DOHH2 (cell line): Measurements from ENCODE around the gene FECH.

Experiments
- H3F3A ChIP-seq: fragments of 200-600 bp; sonication (generic), shearing (Covaris generic); 2 replicates; pipeline ENCODE4 v1.6.0; 2016; ENCODE audit warnings: antibody characterized with exemption, mild to moderate bottlenecking; ENCODE audit not compliant: control insufficient read depth, insufficient read depth
- H3K27ac ChIP-seq: fragments of 200-600 bp; sonication (generic); 2 replicates; pipeline ENCODE4 v1.5.1; 2014; ENCODE audit warnings: low read depth, mild to moderate bottlenecking, low read length, moderate library complexity
- H3K27me3 ChIP-seq: fragments of 200-600 bp; sonication (generic); 2 replicates; pipeline ENCODE4 v1.6.1; 2014; ENCODE audit warnings: mild to moderate bottlenecking, low read length, mixed read lengths; ENCODE audit not compliant: control insufficient read depth
- H3K36me3 ChIP-seq: fragments of 200-600 bp; sonication (generic); 2 replicates; pipeline ENCODE4 v1.6.1; 2014; ENCODE audit warnings: mild to moderate bottlenecking, low read length, moderate library complexity, mixed read lengths; ENCODE audit not compliant: control insufficient read depth
- H3K4me1 ChIP-seq: fragments of 200-600 bp; sonication (generic); 2 replicates; pipeline ENCODE4 v1.6.1; 2014; ENCODE audit warnings: mild to moderate bottlenecking, low read length, mixed read lengths; ENCODE audit not compliant: control insufficient read depth
- H3K4me2 ChIP-seq: fragments of 200-600 bp; sonication (generic); 2 replicates; pipeline ENCODE4 v1.6.0; 2014; ENCODE audit warnings: mild to moderate bottlenecking, low read length, moderate library complexity
- H3K4me3 ChIP-seq: fragments of 200-600 bp; sonication (generic); 2 replicates; pipeline ENCODE4 v1.5.1; 2014; ENCODE audit warnings: mild to moderate bottlenecking, low read length, mixed read lengths
- H3K79me2 ChIP-seq: fragments of 200-600 bp; sonication (generic); 2 replicates; pipeline ENCODE4 v1.6.1; 2014; ENCODE audit warnings: mild to moderate bottlenecking, low read length, mixed read lengths; ENCODE audit not compliant: control insufficient read depth
- H3K9me2 ChIP-seq: fragments of 200-600 bp; sonication (generic); replicated peaks from 2 replicates; pipeline ENCODE4 v1.6.1; 2014; ENCODE audit warnings: mild to moderate bottlenecking, low read length, mixed read lengths; ENCODE audit not compliant: control insufficient read depth
- H3K9me3 ChIP-seq: fragments of 200-600 bp; sonication (generic); 2 replicates; pipeline ENCODE4 v1.6.1; 2014; ENCODE audit warnings: antibody characterized with exemption, low read length, mixed read lengths; ENCODE audit not compliant: control insufficient read depth, insufficient read depth
- H4K20me1 ChIP-seq: fragments of 200-600 bp; sonication (generic); 2 replicates; pipeline ENCODE4 v1.6.0; 2014; ENCODE audit warnings: low read depth, mild to moderate bottlenecking, antibody characterized with exemption, low read length, moderate library complexity; ENCODE audit not compliant: control insufficient read depth, insufficient read depth
- EZH2phosphoT487 ChIP-seq: fragments of 200-600 bp; sonication (generic); IDR thresholded peaks from 2 replicates; pipeline ENCODE4 v1.6.1; 2017; ENCODE audit warnings: borderline replicate concordance, mild to moderate bottlenecking, antibody characterized with exemption, low read length, moderate library complexity, mixed read lengths
- TF ChIP-seq, protein P1 (sequence below): fragments of 200-600 bp; sonication (generic); IDR thresholded peaks from one replicate; pipeline ENCODE4 v1.5.1; 2014; ENCODE audit warnings: antibody characterized with exemption, mild to moderate bottlenecking, low read depth, low read length; ENCODE audit not compliant: poor library complexity, severe bottlenecking

The FECH gene

DNA sequence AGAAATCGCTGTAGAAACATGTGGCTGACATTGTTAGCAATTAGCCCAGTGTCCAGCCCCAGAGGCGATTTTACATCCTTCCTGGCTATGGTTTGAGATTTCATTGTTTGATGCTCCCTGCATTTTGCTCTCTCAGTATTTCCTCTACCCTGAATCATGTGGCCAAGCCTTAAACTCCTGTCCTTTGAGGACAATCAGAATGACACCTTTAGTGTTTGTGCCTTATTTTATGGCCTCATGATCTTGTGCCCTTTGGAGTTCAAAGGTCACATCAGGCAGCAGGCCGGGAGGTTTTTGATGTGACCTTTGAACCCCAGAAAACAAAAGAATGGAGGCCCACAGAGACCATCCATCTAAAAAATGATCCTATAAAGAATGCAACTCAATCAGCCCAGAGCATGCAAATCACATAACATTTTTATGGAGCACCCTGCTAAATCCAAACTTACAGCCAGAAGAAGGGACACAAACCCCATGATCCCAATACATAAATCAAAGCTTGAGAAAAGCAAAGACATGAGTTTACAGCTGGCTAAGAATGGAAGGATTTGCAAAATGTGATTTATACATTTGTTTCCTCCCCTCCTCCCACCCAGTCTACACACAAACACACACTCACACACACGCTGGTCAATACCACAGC is 52.5 kb downstream of the FECH start:
- Histone ChIP-seq H3K9me2 (no peaks in the 10 kb centered on the region), H3K79me2 (no peaks in the 10 kb centered on the region), H3K36me3 (no peaks in the 10 kb centered on the region), H3K27me3 (peaks cover 3% of the 10 kb centered on the region; the same call in 1 of the 2 replicates), H3K4me3 (no peak overlapping the region), H3K9me3 (no peaks in the 10 kb centered on the region), H4K20me1 (no peaks in the 10 kb centered on the region), H3K27ac (no peak overlapping the region), H3K4me1 (no peaks in the 10 kb centered on the region), H3K4me2 (no peak overlapping the region), H3F3A (no peaks in the 10 kb centered on the region)
- no peak for TF ChIP-seq EZH2phosphoT487
- TF ChIP-seq, protein P1, sequence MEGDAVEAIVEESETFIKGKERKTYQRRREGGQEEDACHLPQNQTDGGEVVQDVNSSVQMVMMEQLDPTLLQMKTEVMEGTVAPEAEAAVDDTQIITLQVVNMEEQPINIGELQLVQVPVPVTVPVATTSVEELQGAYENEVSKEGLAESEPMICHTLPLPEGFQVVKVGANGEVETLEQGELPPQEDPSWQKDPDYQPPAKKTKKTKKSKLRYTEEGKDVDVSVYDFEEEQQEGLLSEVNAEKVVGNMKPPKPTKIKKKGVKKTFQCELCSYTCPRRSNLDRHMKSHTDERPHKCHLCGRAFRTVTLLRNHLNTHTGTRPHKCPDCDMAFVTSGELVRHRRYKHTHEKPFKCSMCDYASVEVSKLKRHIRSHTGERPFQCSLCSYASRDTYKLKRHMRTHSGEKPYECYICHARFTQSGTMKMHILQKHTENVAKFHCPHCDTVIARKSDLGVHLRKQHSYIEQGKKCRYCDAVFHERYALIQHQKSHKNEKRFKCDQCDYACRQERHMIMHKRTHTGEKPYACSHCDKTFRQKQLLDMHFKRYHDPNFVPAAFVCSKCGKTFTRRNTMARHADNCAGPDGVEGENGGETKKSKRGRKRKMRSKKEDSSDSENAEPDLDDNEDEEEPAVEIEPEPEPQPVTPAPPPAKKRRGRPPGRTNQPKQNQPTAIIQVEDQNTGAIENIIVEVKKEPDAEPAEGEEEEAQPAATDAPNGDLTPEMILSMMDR = no peak

- no peaks in the 10 kb centered on the region for H3F3A ChIP-seq
- H3K79me2 ChIP-seq = no peaks in the 10 kb centered on the region
- H3K4me3 ChIP-seq = no peak overlapping the region
- H4K20me1 ChIP-seq = no peaks in the 10 kb centered on the region
- H3K27me3 ChIP-seq = peaks cover 3% of the 10 kb centered on the region; the same call in 1 of the 2 replicates
- H3K9me3 ChIP-seq = no peaks in the 10 kb centered on the region
- no peaks in the 10 kb centered on the region for H3K36me3 ChIP-seq
- H3K9me2 ChIP-seq = no peaks in the 10 kb centered on the region
- H3K4me1 ChIP-seq = no peaks in the 10 kb centered on the region
- H3K27ac ChIP-seq = no peak overlapping the region
- H3K4me2 ChIP-seq = no peak overlapping the region
- TF ChIP-seq, protein P1 = no peak
- no peak for TF ChIP-seq EZH2phosphoT487
These were observed 53.3 kb downstream of the FECH start for GRCh38 chr18:57533006-57533867.

- no peaks in the 10 kb centered on the region for H3K4me1 ChIP-seq
- H3K9me3 ChIP-seq = no peaks in the 10 kb centered on the region
- H3K9me2 ChIP-seq = no peaks in the 10 kb centered on the region
- TF ChIP-seq, protein P1 = no peak
- no peak for TF ChIP-seq EZH2phosphoT487
- H3K79me2 ChIP-seq = no peaks in the 10 kb centered on the region
- H3K36me3 ChIP-seq = no peaks in the 10 kb centered on the region
- H3F3A ChIP-seq = no peaks in the 10 kb centered on the region
- H3K4me2 ChIP-seq = no peak overlapping the region
- no peak overlapping the region for H3K27ac ChIP-seq
- no peak overlapping the region for H3K4me3 ChIP-seq
- H3K27me3 ChIP-seq = no peaks in the 10 kb centered on the region
- H4K20me1 ChIP-seq = no peaks in the 10 kb centered on the region
These were observed 57.4 kb downstream of the FECH start for GRCh38 chr18:57529151-57529550.
